Neural cell (in vitro differentiated cells): ENCODE data around the gene ILK. TPM values are rescaled to one million over a fixed set of nuclear protein-coding genes. Genes with fewer than 3 reads are reported as not detected.

Experiments used
- H2AFZ ChIP-seq: fragments of 200-600, 300-800 bp; sonication (generic), shearing (Covaris generic); 2 replicates; pipeline ENCODE4 v1.6.0; 2014; ENCODE audit warnings: low read depth, mild to moderate bottlenecking, antibody characterized with exemption, low read length, moderate library complexity
- H3F3A ChIP-seq: fragments of 200-600 bp; shearing (Covaris generic); 2 replicates; pipeline ENCODE4 v1.6.1; 2016; ENCODE audit warnings: mild to moderate bottlenecking, moderate library complexity, mixed read lengths, antibody characterized with exemption, low read length; ENCODE audit not compliant: insufficient read depth, poor library complexity, severe bottlenecking
- H3K27ac ChIP-seq: fragments of 200-600, 300-800 bp; sonication (generic), shearing (Covaris generic); 2 replicates; pipeline ENCODE4 v1.5.1; 2014; ENCODE audit warnings: mild to moderate bottlenecking, low read length, moderate library complexity
- H3K27me3 ChIP-seq: fragments of 300-800, 200-600 bp; sonication (generic), shearing (Covaris generic); 2 replicates; pipeline ENCODE4 v1.6.0; 2014; ENCODE audit warnings: mild to moderate bottlenecking, low read depth, low read length, moderate library complexity; ENCODE audit not compliant: insufficient read depth
- H3K36me3 ChIP-seq: fragments of 300-800, 200-600 bp; sonication (generic), shearing (Covaris generic); 2 replicates; pipeline ENCODE4 v1.5.1; 2014; ENCODE audit warnings: mild to moderate bottlenecking, antibody characterized with exemption, low read length, moderate library complexity; ENCODE audit not compliant: insufficient read depth
- H3K4me2 ChIP-seq: fragments of 300-800, 200-600 bp; sonication (generic), shearing (Covaris generic); 2 replicates; pipeline ENCODE4 v1.6.0; 2014; ENCODE audit warnings: mild to moderate bottlenecking, low read length
- H3K4me3 ChIP-seq: fragments of 300-800, 200-600 bp; sonication (generic), shearing (Covaris generic); 2 replicates; pipeline ENCODE4 v1.5.1; 2014; ENCODE audit warnings: mild to moderate bottlenecking, low read length, moderate library complexity
- H3K79me2 ChIP-seq: fragments of 200-600 bp; shearing (Covaris generic); replicated peaks from 2 replicates; pipeline ENCODE4 v1.6.0; 2014; ENCODE audit warnings: mild to moderate bottlenecking, low read length, moderate library complexity; ENCODE audit not compliant: insufficient read depth
- H3K9ac ChIP-seq: fragments of 300-800, 200-600 bp; sonication (generic), shearing (Covaris generic); 2 replicates; pipeline ENCODE4 v1.6.1; 2016; ENCODE audit warnings: mild to moderate bottlenecking, low read length, mixed read lengths
- H3K9me2 ChIP-seq: fragments of 200-600 bp; shearing (Covaris generic); 2 replicates; pipeline ENCODE4 v1.6.1; 2016; ENCODE audit warnings: mild to moderate bottlenecking, low read length, mixed read lengths; ENCODE audit not compliant: insufficient read depth
- H3K9me3 ChIP-seq: fragments of 200-600, 300-800 bp; sonication (generic), shearing (Covaris generic); 2 replicates; pipeline ENCODE4 v1.6.1; 2016; ENCODE audit warnings: mild to moderate bottlenecking, mixed run types, low read length, moderate library complexity, mixed read lengths
- H4K20me1 ChIP-seq: fragments of 200-600 bp; shearing (Covaris generic); 2 replicates; pipeline ENCODE4 v1.6.1; 2016; ENCODE audit warnings: mild to moderate bottlenecking, mixed run types; ENCODE audit not compliant: insufficient read depth
- EP300 ChIP-seq: fragments of 450-650 bp; conservative IDR thresholded peaks from 2 replicates; pipeline ENCODE4 v1.6.1; 2014; ENCODE audit warnings: antibody characterized with exemption, mild to moderate bottlenecking, moderate library complexity; ENCODE audit not compliant: poor library complexity, severe bottlenecking
- EZH2 ChIP-seq: fragments of 200-600, 300-800 bp; shearing (Covaris generic), sonication (generic); IDR thresholded peaks from 2 replicates; pipeline ENCODE4 v1.6.1; 2014; ENCODE audit warnings: antibody characterized with exemption, low read length, borderline replicate concordance, mild to moderate bottlenecking; ENCODE audit not compliant: insufficient read depth, poor library complexity, severe bottlenecking
- MXI1 ChIP-seq: fragments of 450-650 bp; conservative IDR thresholded peaks from 2 replicates; pipeline ENCODE4 v1.6.1; 2014; ENCODE audit warnings: antibody characterized with exemption, mild to moderate bottlenecking; ENCODE audit not compliant: poor library complexity, severe bottlenecking
- POLR2AphosphoS5 ChIP-seq: IDR thresholded peaks from 2 replicates; pipeline ENCODE4 v1.6.1; 2012
- RAD21 ChIP-seq: fragments of 450-650 bp; conservative IDR thresholded peaks from 2 replicates; pipeline ENCODE4 v1.6.1; 2014; ENCODE audit warnings: antibody characterized with exemption, mild to moderate bottlenecking, moderate library complexity
- REST ChIP-seq: IDR thresholded peaks from 2 replicates; pipeline ENCODE4 v1.6.1; 2012; ENCODE audit warnings: borderline replicate concordance
- SMC3 ChIP-seq: fragments of 450-650 bp; conservative IDR thresholded peaks from 2 replicates; pipeline ENCODE4 v1.6.1; 2014; ENCODE audit warnings: antibody characterized with exemption, mild to moderate bottlenecking, moderate library complexity; ENCODE audit not compliant: poor library complexity
- TAF1 ChIP-seq: IDR thresholded peaks from 2 replicates; pipeline ENCODE4 v1.6.1; 2012; ENCODE audit warnings: low read depth
- polyA plus RNA-seq: library from polyadenylated mRNA; depleted of rRNA; stranded (reverse); fragments of >200 nt; gene quantifications from 2 replicates; pipeline ENCODE4 v1.2.3, GENCODE V29; 2014
- TF ChIP-seq, protein P1 (sequence below): fragments of 450-650 bp; IDR thresholded peaks from 2 replicates; pipeline ENCODE4 v1.5.1; 2014; ENCODE audit warnings: antibody characterized with exemption, mild to moderate bottlenecking, moderate library complexity; ENCODE audit not compliant: poor library complexity, severe bottlenecking

ILK gene
- polyA plus RNA-seq, 1 donor from 2014 or later: 68.8 TPM

- Histone ChIP-seq H4K20me1 (peaks cover 8% of the 10 kb centered on the region), H3K79me2 (peaks cover 69% of the 10 kb centered on the region), H3K9ac (peak overlapping the region; percentile 97), H3K27me3 (no peaks in the 10 kb centered on the region), H3F3A (no peaks in the 10 kb centered on the region), H3K4me3 (peak overlapping the region; percentile 84), H3K36me3 (no peaks in the 10 kb centered on the region), H3K9me3 (no peaks in the 10 kb centered on the region), H3K4me2 (peak overlapping the region; percentile 43), H2AFZ (no peak overlapping the region), H3K27ac (peak overlapping the region; percentile 93), H3K9me2 (no peaks in the 10 kb centered on the region)
- TF ChIP-seq MXI1 (no peak), REST (no peak), POLR2AphosphoS5 (no peak), SMC3 (no peak), RAD21 (no peak), EP300 (no peak), EZH2 (no peak), TAF1 (no peak)
- TF ChIP-seq, protein P1, sequence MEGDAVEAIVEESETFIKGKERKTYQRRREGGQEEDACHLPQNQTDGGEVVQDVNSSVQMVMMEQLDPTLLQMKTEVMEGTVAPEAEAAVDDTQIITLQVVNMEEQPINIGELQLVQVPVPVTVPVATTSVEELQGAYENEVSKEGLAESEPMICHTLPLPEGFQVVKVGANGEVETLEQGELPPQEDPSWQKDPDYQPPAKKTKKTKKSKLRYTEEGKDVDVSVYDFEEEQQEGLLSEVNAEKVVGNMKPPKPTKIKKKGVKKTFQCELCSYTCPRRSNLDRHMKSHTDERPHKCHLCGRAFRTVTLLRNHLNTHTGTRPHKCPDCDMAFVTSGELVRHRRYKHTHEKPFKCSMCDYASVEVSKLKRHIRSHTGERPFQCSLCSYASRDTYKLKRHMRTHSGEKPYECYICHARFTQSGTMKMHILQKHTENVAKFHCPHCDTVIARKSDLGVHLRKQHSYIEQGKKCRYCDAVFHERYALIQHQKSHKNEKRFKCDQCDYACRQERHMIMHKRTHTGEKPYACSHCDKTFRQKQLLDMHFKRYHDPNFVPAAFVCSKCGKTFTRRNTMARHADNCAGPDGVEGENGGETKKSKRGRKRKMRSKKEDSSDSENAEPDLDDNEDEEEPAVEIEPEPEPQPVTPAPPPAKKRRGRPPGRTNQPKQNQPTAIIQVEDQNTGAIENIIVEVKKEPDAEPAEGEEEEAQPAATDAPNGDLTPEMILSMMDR: no peak
Measured at GRCh38 chr11:6654281-6655019, 50.9 kb downstream of the ILK start.

DNA sequence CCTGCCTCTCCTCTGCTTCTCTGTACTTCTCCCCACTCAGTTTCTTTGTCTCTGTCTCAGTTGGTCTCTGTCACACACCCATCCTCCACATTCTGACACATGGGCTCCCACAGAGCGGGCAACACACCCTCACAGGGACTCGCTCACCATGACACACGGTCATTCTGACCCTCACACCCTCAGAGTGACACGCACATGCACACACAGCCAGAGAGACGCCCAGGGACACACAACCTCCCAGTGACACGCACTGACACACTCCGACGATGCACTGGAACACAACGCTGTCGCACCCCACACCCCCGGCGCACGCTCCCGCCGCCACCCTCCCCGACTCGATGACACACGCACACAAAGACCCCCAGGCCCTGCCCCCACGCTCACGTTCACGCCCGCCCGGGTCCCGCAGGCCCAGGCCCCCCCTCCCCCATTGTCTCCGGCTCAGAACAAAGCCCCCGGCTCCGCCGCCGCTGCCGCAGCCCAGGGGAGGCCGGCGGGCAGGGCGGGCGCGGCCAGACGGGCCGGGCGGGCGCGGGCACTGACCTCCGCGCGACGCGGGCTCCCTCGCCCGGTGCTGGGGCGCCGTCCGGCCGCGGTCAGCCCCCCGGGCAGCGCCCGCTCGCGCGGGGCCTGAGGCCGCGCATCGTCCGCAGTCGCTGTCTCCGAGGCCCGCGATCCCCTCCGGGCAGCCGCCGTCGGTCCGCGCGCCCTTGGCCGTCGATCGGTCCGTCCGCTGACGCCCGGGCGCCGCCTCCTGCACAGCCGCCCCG lies 51.6 kb downstream of the ILK start:
- peaks cover 2% of the 10 kb centered on the region for H4K20me1 ChIP-seq
- TF ChIP-seq MXI1: peak; percentile 72
- TF ChIP-seq EP300: peak; percentile 47
- TF ChIP-seq TAF1: peak; percentile 87
- TF ChIP-seq, protein P1: no peak
- peak; percentile 92 for TF ChIP-seq POLR2AphosphoS5
- TF ChIP-seq SMC3: peak; percentile 30
- no peak for TF ChIP-seq RAD21
- no peak for TF ChIP-seq EZH2
- peak; percentile 77 for TF ChIP-seq REST
- H3K9me3 ChIP-seq: no peaks in the 10 kb centered on the region
- no peaks in the 10 kb centered on the region for H3F3A ChIP-seq
- no peaks in the 10 kb centered on the region for H3K36me3 ChIP-seq
- H3K27ac ChIP-seq: peak overlapping the region; percentile 93
- H3K79me2 ChIP-seq: peaks cover 61% of the 10 kb centered on the region
- peak overlapping the region; percentile 97 for H3K9ac ChIP-seq
- H3K9me2 ChIP-seq: no peaks in the 10 kb centered on the region
- H3K4me3 ChIP-seq: peak overlapping the region; percentile 84
- H2AFZ ChIP-seq: no peak overlapping the region
- no peaks in the 10 kb centered on the region for H3K27me3 ChIP-seq
- peak overlapping the region; percentile 43 for H3K4me2 ChIP-seq
